A673 (cell line): ENCODE measurements around the gene MOB3C. TPM values are rescaled to one million over a fixed set of nuclear protein-coding genes. Genes with fewer than 3 reads are reported as not detected.
"Not testable (repeated sequence)": the region's sequence is repeated elsewhere in the genome, so short reads cannot be mapped to it uniquely, and the experiment has no call there.

Experiments used
- BruUV-seq: library from RNA; stranded (reverse); fragments of 400-500 nt; replicated peaks from 2 replicates; lab custom pipeline; 2021; lab: Mats Ljungman, UMichigan
- CTCF ChIA-PET: fragments of 300-600 bp; sonication (Branson Sonifier 250); formaldehyde crosslinking; loops from one replicate; lab custom pipeline; 2022; ENCODE audit warnings: antibody characterized with exemption; lab: Charles Lee
- POLR2A ChIA-PET: fragments of 300-600 bp; sonication (Branson Sonifier 250); formaldehyde crosslinking; loops from one replicate; lab custom pipeline; 2022; ENCODE audit warnings: antibody characterized with exemption; ENCODE audit not compliant: low non-redundant PET; lab: Charles Lee
- DNase-seq: peaks from one replicate; pipeline ENCODE4 v3.0.0-alpha.2; 2015; ENCODE audit warnings: low spot score
- H3K27ac ChIP-seq: fragments of 200-600 bp; sonication (generic); 2 replicates; pipeline ENCODE4 v1.5.1; 2016; ENCODE audit warnings: mixed run types, low read depth, mild to moderate bottlenecking, mixed read lengths, antibody characterized with exemption, low read length; ENCODE audit not compliant: poor library complexity, severe bottlenecking
- H3K27me3 ChIP-seq: fragments of 200-600 bp; sonication (generic); replicated peaks from 2 replicates; pipeline ENCODE4 v1.6.1; 2017; ENCODE audit warnings: mixed run types, low read depth, mild to moderate bottlenecking, mixed read lengths, antibody characterized with exemption, low read length; ENCODE audit not compliant: insufficient read depth, poor library complexity
- H3K36me3 ChIP-seq: fragments of 200-600 bp; sonication (generic); 2 replicates; pipeline ENCODE4 v1.6.1; 2016; ENCODE audit warnings: mixed run types, mild to moderate bottlenecking, mixed read lengths, antibody characterized with exemption, low read length; ENCODE audit not compliant: insufficient read depth, poor library complexity, severe bottlenecking
- H3K4me1 ChIP-seq: fragments of 200-600 bp; sonication (generic); 2 replicates; pipeline ENCODE4 v1.6.1; 2017; ENCODE audit warnings: mixed run types, mild to moderate bottlenecking, mixed read lengths, antibody characterized with exemption, low read length; ENCODE audit not compliant: insufficient read depth, poor library complexity, severe bottlenecking
- H3K4me3 ChIP-seq: fragments of 200-600 bp; sonication (generic); 2 replicates; pipeline ENCODE4 v1.5.1; 2016; ENCODE audit warnings: low read depth, mixed run types, mild to moderate bottlenecking, mixed read lengths, low read length; ENCODE audit not compliant: poor library complexity, severe bottlenecking
- H3K9me3 ChIP-seq: fragments of 200-600 bp; sonication (generic); 2 replicates; pipeline ENCODE4 v1.6.1; 2016; ENCODE audit warnings: mixed run types, low read depth, mild to moderate bottlenecking, mixed read lengths, antibody characterized with exemption, low read length; ENCODE audit not compliant: poor library complexity, severe bottlenecking
- CTCF ChIP-seq: fragments of 300-800, 200-600 bp; sonication (generic); conservative IDR thresholded peaks from 2 replicates; pipeline ENCODE4 v1.5.1; 2017; ENCODE audit warnings: low read depth, mild to moderate bottlenecking, antibody characterized with exemption, low read length, moderate library complexity, mixed read lengths
- EZH2 ChIP-seq: fragments of 200-600 bp; sonication (generic); IDR thresholded peaks from 2 replicates; pipeline ENCODE4 v1.6.1; 2017; ENCODE audit warnings: borderline replicate concordance, low read depth, mild to moderate bottlenecking, mixed read lengths, antibody characterized with exemption, low read length; ENCODE audit not compliant: poor library complexity, severe bottlenecking
- intact Hi-C: fragments of 100-400 bp; cut with micrococcal nuclease; formaldehyde crosslinking; loops from one replicate; pipeline ENCODE4 v1.10.0; 2022; ENCODE audit not compliant: unreplicated experiment
- total RNA-seq: library from RNA; stranded (reverse); gene quantifications from 2 replicates; pipeline ENCODE4 v1.2.3, GENCODE V29; 2021

Gene MOB3C
- total RNA-seq, 1 experiment from 2014 or later = 2.5 TPM

- CTCF ChIA-PET = no interaction called here
Measured at GRCh38 chr1:46655848-46656247, 39.2 kb upstream of the MOB3C start.

GRCh38 chr1:46654698-46655097 lies 38.1 kb upstream of the MOB3C start:
- H3K36me3 ChIP-seq = peaks cover 31% of the 10 kb centered on the region
- H3K4me1 ChIP-seq, CTCF ChIA-PET, intact Hi-C loops, H3K27me3 ChIP-seq, DNase-seq, H3K4me3 ChIP-seq, H3K27ac ChIP-seq, BruUV-seq, H3K9me3 ChIP-seq: not testable (repeated sequence)
- POLR2A ChIA-PET = interaction anchor here (0.6 kb wide), 1 partner anchor 53 kb away, joined by 3 read pairs; no protein-coding TSS in a partner anchor

More at GRCh38 chr1:46655848-46656247, 39.2 kb upstream of the MOB3C start:
- no peak for TF ChIP-seq CTCF
- TF ChIP-seq EZH2 = no peak
- Histone ChIP-seq H3K9me3 (no peaks in the 10 kb centered on the region), H3K27ac (no peak overlapping the region), H3K4me1 (no peaks in the 10 kb centered on the region), H3K4me3 (no peak overlapping the region), H3K36me3 (peaks cover 21% of the 10 kb centered on the region), H3K27me3 (no peaks in the 10 kb centered on the region)
- intact Hi-C loops = no loop called here
- POLR2A ChIA-PET = no interaction called here
- no TSS peak for BruUV-seq
- DNase-seq = no peak

GRCh38 chr1:46654012-46654411 lies 37.4 kb upstream of the MOB3C start:
- Histone ChIP-seq H3K27ac (no peak overlapping the region), H3K4me1 (no peaks in the 10 kb centered on the region), H3K27me3 (no peaks in the 10 kb centered on the region), H3K4me3 (no peak overlapping the region), H3K36me3 (peaks cover 35% of the 10 kb centered on the region), H3K9me3 (peaks cover 14% of the 10 kb centered on the region)
- no peak for DNase-seq
- intact Hi-C loops = no loop called here
- TF ChIP-seq CTCF (no peak), EZH2 (no peak)
- no TSS peak for BruUV-seq
- POLR2A ChIA-PET = interaction anchor here (0.6 kb wide), 1 partner anchor 52 kb away, joined by 3 read pairs; no protein-coding TSS in a partner anchor
- CTCF ChIA-PET = no interaction called here

GRCh38 chr1:46653405-46653958 lies 36.9 kb upstream of the MOB3C start:
- no TSS peak for BruUV-seq
- POLR2A ChIA-PET = no interaction called here
- peaks cover 34% of the 10 kb centered on the region for H3K36me3 ChIP-seq
- H3K27ac ChIP-seq = no peak overlapping the region
- CTCF ChIA-PET = no interaction called here
- peaks cover 14% of the 10 kb centered on the region for H3K9me3 ChIP-seq
- H3K4me3 ChIP-seq = no peak overlapping the region
- intact Hi-C loops = no loop called here
- DNase-seq = no peak
- H3K4me1 ChIP-seq = no peaks in the 10 kb centered on the region
- TF ChIP-seq CTCF = no peak
- TF ChIP-seq EZH2 = no peak
- H3K27me3 ChIP-seq = no peaks in the 10 kb centered on the region
